Mesenteric fat pad (tissue), 1 donor: ENCODE measurements around the gene AMD1. TPM values are rescaled to one million over a fixed set of nuclear protein-coding genes. Genes with fewer than 3 reads are reported as not detected.

Source experiments
- DNase-seq: peaks from one replicate; pipeline ENCODE4 v3.0.0-alpha.2; 2020; ENCODE audit warnings: low spot score
- total RNA-seq: library from RNA; stranded (reverse); fragmentation: NEBNext Ultra II Directional; extraction: Animal tissue kit (Norgen Biotek cat#: 25700); gene quantifications from one replicate; pipeline ENCODE4 v1.2.1, GENCODE V29; 2021
- donor health status: DM: yes; HTN: yes; CAD: no.

AMD1 gene
- total RNA-seq, 1 donor from 2014 or later, result 71.9 TPM

DNA sequence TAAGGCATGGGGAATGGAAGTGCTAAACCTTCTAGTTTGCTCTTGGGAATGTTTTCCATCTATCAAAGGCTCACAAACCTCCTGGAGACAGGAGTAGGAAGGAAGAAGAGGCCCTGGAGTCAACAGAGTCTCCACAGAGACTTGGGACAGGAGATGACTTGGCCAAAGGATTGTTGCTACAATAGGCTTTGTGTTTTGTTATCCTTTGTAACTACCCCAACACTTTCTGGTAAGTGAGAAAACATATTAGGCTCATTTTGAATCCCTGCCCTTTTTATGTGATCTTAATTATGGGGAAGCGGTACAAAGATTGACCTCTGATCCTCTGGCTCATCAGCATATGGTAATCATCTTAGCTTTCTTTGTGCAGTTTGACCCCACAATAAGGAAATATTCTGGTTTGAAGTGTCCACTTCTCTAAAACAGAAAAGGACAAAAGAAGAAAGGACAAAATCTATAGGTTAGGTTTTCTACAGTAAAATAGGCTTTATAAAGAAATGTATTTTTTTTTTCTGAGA is 59.9 kb downstream of the AMD1 start:
- DNase-seq, result no peak

- DNase-seq, result no peak
Measured at GRCh38 chr6:110935171-110935570, 60.6 kb downstream of the AMD1 start.

- DNase-seq, result no peak
Measured at GRCh38 chr6:110938171-110938570, 63.6 kb downstream of the AMD1 start.

DNA sequence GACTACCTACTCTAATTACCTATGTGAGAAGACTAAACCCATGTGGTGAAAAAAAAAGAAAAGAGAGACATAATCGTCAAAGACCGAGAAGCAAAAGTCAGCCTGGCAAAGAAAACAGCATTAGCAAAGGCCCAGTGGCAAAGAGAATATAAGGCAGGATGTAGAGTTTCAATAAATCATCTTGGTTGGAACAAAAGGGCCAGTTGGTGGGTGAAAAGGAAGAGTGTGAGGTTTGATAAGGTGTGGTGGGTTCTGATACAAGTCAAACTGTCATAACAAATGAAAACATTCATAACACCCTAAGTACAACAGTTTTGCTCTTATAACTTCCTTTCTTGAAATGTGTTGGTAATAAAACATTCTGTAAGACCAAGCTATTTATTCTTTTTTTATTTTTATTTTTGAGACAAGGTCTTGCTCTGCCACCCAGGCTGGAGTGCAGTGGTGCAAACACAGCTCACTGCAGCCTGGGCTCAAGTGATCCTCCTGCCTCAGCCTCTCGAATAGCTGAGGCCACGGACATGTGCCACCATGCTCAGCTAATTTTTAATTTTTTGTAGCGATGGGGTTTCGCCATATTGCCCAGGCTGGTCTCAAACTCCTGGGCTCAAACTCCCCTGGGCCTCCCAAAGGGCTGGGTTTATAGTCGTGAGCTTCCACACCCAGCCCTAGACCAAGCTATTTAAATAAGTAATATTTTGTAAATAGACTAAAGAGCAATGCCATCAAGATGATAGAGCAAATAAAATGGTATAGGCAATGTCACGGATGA is 65.0 kb downstream of the AMD1 start:
- DNase-seq, result no peak

- no peak for DNase-seq
Measured at GRCh38 chr6:110944681-110945151, 70.1 kb downstream of the AMD1 start.

Other genes starting within 250 kb of the AMD1 start
- 11.9 TPM for gene CDK19, start 59.3 kb upstream of the AMD1 start, total RNA-seq
- gene GTF3C6, start 83.9 kb downstream of the AMD1 start, total RNA-seq, result 69.0 TPM
- gene RPF2, start 107.3 kb downstream of the AMD1 start, total RNA-seq, result 33.1 TPM
- gene SLC16A10, start 212.7 kb downstream of the AMD1 start, total RNA-seq, result 30.3 TPM